GM12878 (cell line): ENCODE results near the gene PRPF31. TPM values are rescaled to one million over a fixed set of nuclear protein-coding genes. Genes with fewer than 3 reads are reported as not detected.
A peak's percentile ranks its signal among the peaks of the same experiment; 100 is the strongest.

Experiments
- BCL3 ChIP-seq: IDR thresholded peaks from 2 replicates; pipeline ENCODE4 v1.6.1; 2011; ENCODE audit warnings: borderline replicate concordance, low read depth, mild to moderate bottlenecking, moderate library complexity, low read length; ENCODE audit not compliant: insufficient read depth, poor library complexity, severe bottlenecking
- BRCA1 ChIP-seq: IDR thresholded peaks from 2 replicates; pipeline ENCODE4 v1.6.1; 2011; ENCODE audit warnings: low read depth, low read length, improper control_type of control experiment
- CBFB ChIP-seq: IDR thresholded peaks from 2 replicates; pipeline ENCODE4 v1.6.1; 2016; ENCODE audit warnings: antibody characterized with exemption, low read depth
- CHD1 ChIP-seq: IDR thresholded peaks from 2 replicates; pipeline ENCODE4 v1.6.1; 2012; ENCODE audit warnings: low read depth, low read length, improper control_type of control experiment
- CREM ChIP-seq: IDR thresholded peaks from 2 replicates; pipeline ENCODE4 v1.6.1; 2014; ENCODE audit warnings: antibody characterized with exemption, low read depth
- DPF2 ChIP-seq: fragments of 450-650 bp; IDR thresholded peaks from 2 replicates; pipeline ENCODE4 v1.6.1; 2017; ENCODE audit warnings: mild to moderate bottlenecking
- EGR1 ChIP-seq, 2 experiments: IDR thresholded peaks; 1 replicate in 1 of 2; 2 replicates in 1 of 2; pipeline ENCODE4 v1.6.1; 2011 to 2012; ENCODE audit warnings: low read depth in 2 of 2, low read length in 2 of 2, borderline replicate concordance in 1 of 2, mild to moderate bottlenecking in 1 of 2, moderate library complexity in 1 of 2
- HCFC1 ChIP-seq: fragments of 150-350 bp; IDR thresholded peaks from 2 replicates; pipeline ENCODE4 v1.6.1; 2014; ENCODE audit warnings: low read length
- HDAC2 ChIP-seq: fragments of 200-600 bp; sonication (generic); IDR thresholded peaks from 2 replicates; pipeline ENCODE4 v1.6.1; 2017
- HDAC6 ChIP-seq: fragments of 200-600 bp; sonication (generic); IDR thresholded peaks from one replicate; pipeline ENCODE4 v1.8.0; 2017; ENCODE audit warnings: antibody characterized with exemption; ENCODE audit not compliant: unreplicated experiment
- JUNB ChIP-seq: IDR thresholded peaks from 2 replicates; pipeline ENCODE4 v1.6.1; 2016; ENCODE audit warnings: antibody characterized with exemption, mild to moderate bottlenecking
- NKRF ChIP-seq: fragments of 450-650 bp; conservative IDR thresholded peaks from 2 replicates; pipeline ENCODE4 v1.6.1; 2017; ENCODE audit warnings: mild to moderate bottlenecking, moderate library complexity
- PML ChIP-seq: IDR thresholded peaks from 2 replicates; pipeline ENCODE4 v1.6.1; 2012; ENCODE audit warnings: low read length, inconsistent platforms
- POLR2AphosphoS2 ChIP-seq: IDR thresholded peaks from 2 replicates; pipeline ENCODE4 v1.6.1; 2011; ENCODE audit warnings: low read depth, mild to moderate bottlenecking, low read length, improper control_type of control experiment, moderate library complexity
- POLR2AphosphoS5 ChIP-seq: IDR thresholded peaks from 2 replicates; pipeline ENCODE4 v1.6.1; 2011; ENCODE audit warnings: mild to moderate bottlenecking, low read length, inconsistent platforms
- RAD21 ChIP-seq: IDR thresholded peaks from 2 replicates; pipeline ENCODE4 v1.6.1; 2011; ENCODE audit warnings: mild to moderate bottlenecking, low read depth, low read length, moderate library complexity; ENCODE audit not compliant: insufficient read depth
- RFX5 ChIP-seq: IDR thresholded peaks from 2 replicates; pipeline ENCODE4 v1.6.1; 2011; ENCODE audit warnings: low read depth, low read length, improper control_type of control experiment
- SP1 ChIP-seq: IDR thresholded peaks from one replicate; pipeline ENCODE4 v1.6.1; 2011; ENCODE audit warnings: low read depth, low read length
- SREBF1 ChIP-seq: IDR thresholded peaks from 2 replicates; pipeline ENCODE4 v1.6.1; 2012; ENCODE audit warnings: mild to moderate bottlenecking, low read length
- SUZ12 ChIP-seq: fragments of 200-600 bp; sonication (generic); IDR thresholded peaks from one replicate; pipeline ENCODE4 v1.6.1; 2018; ENCODE audit warnings: antibody characterized with exemption, mild to moderate bottlenecking; ENCODE audit not compliant: unreplicated experiment
- USF2 ChIP-seq: IDR thresholded peaks from 2 replicates; pipeline ENCODE4 v1.6.1; 2011; ENCODE audit warnings: low read depth, low read length, improper control_type of control experiment, borderline replicate concordance
- ZBTB4 ChIP-seq: fragments of 450-650 bp; formaldehyde crosslinking; IDR thresholded peaks from 2 replicates; pipeline ENCODE4 v1.4.0; 2022; ENCODE audit warnings: mild to moderate bottlenecking, moderate library complexity
- ZNF24 ChIP-seq: fragments of 450-650 bp; IDR thresholded peaks from 2 replicates; pipeline ENCODE4 v1.6.1; 2017; ENCODE audit warnings: antibody characterized with exemption, mild to moderate bottlenecking
- polyA plus RNA-seq, 11 experiments: library from polyadenylated mRNA; depleted of rRNA in 4 of 11; unstranded in 6 of 11; stranded (reverse) in 5 of 11; fragments of >200 nt; fragmentation: Nextera tagmentation in 4 of 11; fragmentation: Illumina TruSeq in 1 of 11; extraction: Ambion mirVana in 4 of 11; extraction: Trizol in 1 of 11; gene quantifications; 1 replicate in 1 of 11; 2 replicates in 10 of 11; pipeline versions ENCODE4 v1.2.1 to v1.2.3, GENCODE V29; 2011 to 2016; ENCODE audit warnings: inconsistent platforms in 2 of 11, missing spikeins in 2 of 11, low read depth in 1 of 11
- total RNA-seq, 4 experiments: library from RNA; depleted of rRNA in 3 of 4; stranded (reverse); fragments of >200 nt in 3 of 4; fragmentation: Illumina TruSeq in 1 of 4; extraction: Trizol in 1 of 4; gene quantifications; 2 replicates each; pipeline versions ENCODE4 v1.2.1 to v1.2.3, GENCODE V29; 2013 to 2021

Gene PRPF31
- total and polyA plus RNA-seq, 10 of the 15 experiments (the other 5 are each of a cell fraction or from before 2014, with no cell fraction given): 2.7 to 170 (median 69.7) TPM

GRCh38 chr19:54115109-54116063 is at the start of gene PRPF31, which contains the start of gene TFPT (continued):
- TF ChIP-seq JUNB (no peak), HDAC6 (no peak), DPF2 (no peak), BCL3 (no peak), RFX5 (peak; percentile 59; the same call in 1 of the 2 replicates), SP1 (peak; percentile 91), EGR1 (IDR thresholded peaks at IDR 0.05; ENCODE audit: borderline replicate concordance in 1 of 2, low read depth in 2 of 2, low read length in 2 of 2) (peak in 1 of 2 experiments; percentile 39; a peak in 1 of 3 replicates), CHD1 (no peak), SUZ12 (no peak), BRCA1 (no peak), CBFB (peak; percentile 92; the same call in 1 of the 2 replicates), USF2 (no peak), HCFC1 (peak; percentile 91), CREM (peak; percentile 99), POLR2AphosphoS5 (peak; percentile 92), ZNF24 (no peak), SREBF1 (peak; percentile 73), RAD21 (no peak), ZBTB4 (CRISPR knock-in tag) (no peak), POLR2AphosphoS2 (no peak; the same call in 1 of the 2 replicates), NKRF (peak; percentile 82), PML (peak; percentile 91), HDAC2 (peak; percentile 89; the same call in 1 of the 2 replicates)
